ENCODE results near the gene RECK.

DNA sequence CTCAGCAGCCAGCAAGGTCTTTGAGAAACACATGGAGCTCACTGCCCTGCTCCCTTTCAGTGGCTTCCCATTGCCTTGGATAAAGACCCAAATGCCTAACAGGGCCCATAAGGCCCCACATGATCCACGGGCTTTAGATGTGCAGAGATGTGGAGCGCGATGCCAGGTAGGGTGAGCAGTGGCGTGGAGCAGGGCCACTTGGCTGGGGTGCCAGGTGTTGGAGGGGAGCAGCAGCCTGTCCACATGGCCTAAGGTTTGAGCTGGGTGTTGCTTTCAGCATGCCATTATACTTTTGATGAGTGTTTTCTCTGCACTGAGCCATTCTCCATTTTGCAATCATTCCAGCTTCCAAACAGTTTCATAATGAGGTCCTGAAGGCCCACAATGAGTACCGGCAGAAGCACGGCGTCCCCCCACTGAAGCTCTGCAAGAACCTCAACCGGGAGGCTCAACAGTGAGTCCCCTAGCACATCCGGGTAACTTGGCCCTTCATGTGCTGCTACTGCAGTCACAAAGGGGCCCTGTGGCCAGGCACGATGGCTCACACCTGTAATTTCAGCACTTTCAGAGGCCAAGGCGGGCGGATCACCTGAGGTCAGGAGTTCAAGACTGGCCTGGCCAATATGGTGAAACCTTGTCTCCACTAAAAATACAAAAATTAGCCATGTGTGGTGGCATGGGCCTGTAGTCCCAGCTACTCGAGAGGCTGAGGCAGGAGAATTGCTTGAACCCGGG, 110.9 kb downstream of the RECK start:
- TF ChIP-seq, protein P1, sequence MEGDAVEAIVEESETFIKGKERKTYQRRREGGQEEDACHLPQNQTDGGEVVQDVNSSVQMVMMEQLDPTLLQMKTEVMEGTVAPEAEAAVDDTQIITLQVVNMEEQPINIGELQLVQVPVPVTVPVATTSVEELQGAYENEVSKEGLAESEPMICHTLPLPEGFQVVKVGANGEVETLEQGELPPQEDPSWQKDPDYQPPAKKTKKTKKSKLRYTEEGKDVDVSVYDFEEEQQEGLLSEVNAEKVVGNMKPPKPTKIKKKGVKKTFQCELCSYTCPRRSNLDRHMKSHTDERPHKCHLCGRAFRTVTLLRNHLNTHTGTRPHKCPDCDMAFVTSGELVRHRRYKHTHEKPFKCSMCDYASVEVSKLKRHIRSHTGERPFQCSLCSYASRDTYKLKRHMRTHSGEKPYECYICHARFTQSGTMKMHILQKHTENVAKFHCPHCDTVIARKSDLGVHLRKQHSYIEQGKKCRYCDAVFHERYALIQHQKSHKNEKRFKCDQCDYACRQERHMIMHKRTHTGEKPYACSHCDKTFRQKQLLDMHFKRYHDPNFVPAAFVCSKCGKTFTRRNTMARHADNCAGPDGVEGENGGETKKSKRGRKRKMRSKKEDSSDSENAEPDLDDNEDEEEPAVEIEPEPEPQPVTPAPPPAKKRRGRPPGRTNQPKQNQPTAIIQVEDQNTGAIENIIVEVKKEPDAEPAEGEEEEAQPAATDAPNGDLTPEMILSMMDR (IDR thresholded peaks at IDR 0.05): no peak
- no peak for TF ChIP-seq EP300 (IDR thresholded peaks at IDR 0.05)

Measured in tibial nerve (tissue), 4 donors.